ENCODE data around the gene GCSH. TPM values are rescaled to one million over a fixed set of nuclear protein-coding genes. Genes with fewer than 3 reads are reported as not detected.
"Not testable (repeated sequence)": the region's sequence is repeated elsewhere in the genome, so short reads cannot be mapped to it uniquely, and the experiment has no call there.

Gene GCSH
- total RNA-seq, 1 experiment from 2014 or later, result 117 TPM

DNA sequence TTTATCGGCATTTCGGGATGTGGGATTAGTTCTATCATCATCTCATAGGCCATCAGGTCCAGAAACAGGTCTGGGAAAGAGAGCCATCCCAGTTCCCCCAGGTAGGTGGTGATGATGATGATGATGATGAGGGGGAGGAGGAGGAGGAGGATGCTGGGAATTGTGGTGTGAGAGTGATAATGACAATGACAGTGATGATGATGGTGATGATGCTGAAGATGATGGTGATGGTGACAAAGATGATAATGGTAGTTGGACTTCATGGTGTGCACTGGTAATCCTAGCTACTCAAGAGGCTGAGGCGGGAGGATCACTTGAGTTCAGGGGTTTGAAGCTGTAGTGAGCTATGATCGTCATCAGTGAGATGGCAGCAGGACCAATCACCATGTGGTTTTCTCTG is 16.3 kb upstream of the GCSH start:
- no TSS peak for BruUV-seq (replicated peaks)

DNA sequence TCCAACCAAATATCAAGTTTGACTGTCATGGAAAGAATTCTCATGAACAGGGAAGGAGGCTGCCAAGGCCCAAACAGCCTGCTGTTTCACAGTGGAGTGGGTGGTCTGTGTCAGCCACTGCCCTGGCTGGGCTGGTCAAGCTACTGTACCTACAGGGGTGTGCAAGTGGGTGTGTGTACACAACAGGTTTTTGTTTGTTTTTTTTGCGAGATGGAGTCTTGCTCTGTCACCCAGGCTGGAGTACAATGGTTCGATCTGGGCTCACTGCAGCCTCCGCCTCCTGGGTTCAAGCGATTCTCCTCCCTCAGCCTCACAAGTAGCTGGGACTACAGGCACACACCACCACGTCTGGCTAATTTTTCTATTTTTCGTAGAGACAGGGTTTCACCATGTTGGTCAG is 13.1 kb upstream of the GCSH start:
- H3K4me3 ChIP-seq (replicated peaks in 1 of 2; ENCODE audit: low read depth in 1 of 2, low read length in 2 of 2); H3K4me2 ChIP-seq (ENCODE audit: low read length); BruUV-seq (replicated peaks); H3K27ac ChIP-seq (ENCODE audit: low read depth, low read length); H2AFZ ChIP-seq (ENCODE audit: low read depth, low read length, poor library complexity, severe bottlenecking); POLR2A ChIA-PET; ATAC-seq; H3K79me2 ChIP-seq (ENCODE audit: insufficient read depth, low read length); H3K36me3 ChIP-seq (ENCODE audit: control insufficient read depth in 1 of 2, insufficient read depth in 2 of 2, low read length in 2 of 2); H3K9me2 ChIP-seq (ENCODE audit: insufficient read depth); H3K9me3 ChIP-seq (ENCODE audit: control insufficient read depth in 1 of 2, insufficient read depth in 1 of 2, low read depth in 1 of 2, low read length in 2 of 2); RAD21 ChIA-PET (ENCODE audit: low non-redundant PET in 1 of 2, low total read pairs in 2 of 2, uncharacterized antibody in 2 of 2, unreplicated experiment in 2 of 2); H4K20me1 ChIP-seq (ENCODE audit: insufficient read depth); CTCF ChIA-PET; H3K4me1 ChIP-seq (ENCODE audit: control insufficient read depth in 1 of 2, insufficient read depth in 2 of 2, low read length in 2 of 2); intact Hi-C loops (cut with micrococcal nuclease); DNase-seq (ENCODE audit: low read depth, low spot score); H3K27me3 ChIP-seq (ENCODE audit: insufficient read depth, low read length); H3K9ac ChIP-seq (ENCODE audit: low read length): not testable (repeated sequence)

More for the DNA sequence above, 16.3 kb upstream of the GCSH start:
- RAD21 ChIA-PET (ENCODE audit: low non-redundant PET in 1 of 2, low total read pairs in 2 of 2, uncharacterized antibody in 2 of 2, unreplicated experiment in 2 of 2), result no interaction called here
- H4K20me1 ChIP-seq (ENCODE audit: insufficient read depth), result no peaks in the 10 kb centered on the region
- no peaks in the 10 kb centered on the region for H3K36me3 ChIP-seq (ENCODE audit: control insufficient read depth in 1 of 2, insufficient read depth in 2 of 2, low read length in 2 of 2)
- H3K4me1 ChIP-seq (ENCODE audit: control insufficient read depth in 1 of 2, insufficient read depth in 2 of 2, low read length in 2 of 2), result peaks cover 0 to 1% of the 10 kb centered on the region in 2 experiments; a peak in 1 of 4 replicates
- ATAC-seq (no peak), DNase-seq (ENCODE audit: low read depth, low spot score) (no peak)
- no peak overlapping the region for H3K9ac ChIP-seq (ENCODE audit: low read length)
- H3K79me2 ChIP-seq (ENCODE audit: insufficient read depth, low read length), result no peaks in the 10 kb centered on the region
- H3K27me3 ChIP-seq (ENCODE audit: insufficient read depth, low read length), result no peaks in the 10 kb centered on the region
- H3K4me3 ChIP-seq (replicated peaks in 1 of 2; ENCODE audit: low read depth in 1 of 2, low read length in 2 of 2), result no peak overlapping the region
- no peak overlapping the region for H2AFZ ChIP-seq (ENCODE audit: low read depth, low read length, poor library complexity, severe bottlenecking)
- H3K9me2 ChIP-seq (ENCODE audit: insufficient read depth), result no peaks in the 10 kb centered on the region
- H3K27ac ChIP-seq (ENCODE audit: low read depth, low read length), result no peak overlapping the region
- TF ChIP-seq, protein P1, sequence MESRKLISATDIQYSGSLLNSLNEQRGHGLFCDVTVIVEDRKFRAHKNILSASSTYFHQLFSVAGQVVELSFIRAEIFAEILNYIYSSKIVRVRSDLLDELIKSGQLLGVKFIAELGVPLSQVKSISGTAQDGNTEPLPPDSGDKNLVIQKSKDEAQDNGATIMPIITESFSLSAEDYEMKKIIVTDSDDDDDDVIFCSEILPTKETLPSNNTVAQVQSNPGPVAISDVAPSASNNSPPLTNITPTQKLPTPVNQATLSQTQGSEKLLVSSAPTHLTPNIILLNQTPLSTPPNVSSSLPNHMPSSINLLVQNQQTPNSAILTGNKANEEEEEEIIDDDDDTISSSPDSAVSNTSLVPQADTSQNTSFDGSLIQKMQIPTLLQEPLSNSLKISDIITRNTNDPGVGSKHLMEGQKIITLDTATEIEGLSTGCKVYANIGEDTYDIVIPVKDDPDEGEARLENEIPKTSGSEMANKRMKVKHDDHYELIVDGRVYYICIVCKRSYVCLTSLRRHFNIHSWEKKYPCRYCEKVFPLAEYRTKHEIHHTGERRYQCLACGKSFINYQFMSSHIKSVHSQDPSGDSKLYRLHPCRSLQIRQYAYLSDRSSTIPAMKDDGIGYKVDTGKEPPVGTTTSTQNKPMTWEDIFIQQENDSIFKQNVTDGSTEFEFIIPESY (IDR thresholded peaks at IDR 0.05; ENCODE audit: extremely low read depth, insufficient replicate concordance, low read length), result no peak
- no peak for TF ChIP-seq ZNF274 (IDR thresholded peaks at IDR 0.05; ENCODE audit: low read depth, low read length)
- TF ChIP-seq TCF7L2 (IDR thresholded peaks at IDR 0.05; ENCODE audit: borderline replicate concordance, extremely low read depth, insufficient read depth, insufficient read length), result no peak
- TF ChIP-seq YY1 (IDR thresholded peaks at IDR 0.05; ENCODE audit: extremely low read depth, insufficient replicate concordance, low read depth, low read length), result no peak
- TF ChIP-seq ELF1 (IDR thresholded peaks at IDR 0.05; ENCODE audit: borderline replicate concordance, low read depth), result no peak
- TF ChIP-seq CBX3 (IDR thresholded peaks at IDR 0.05; ENCODE audit: low read depth), result no peak
- TF ChIP-seq EZH2 (IDR thresholded peaks at IDR 0.05), result no peak
- TF ChIP-seq EGR1 (IDR thresholded peaks at IDR 0.05; ENCODE audit: low read depth), result no peak
- TF ChIP-seq, protein P2, sequence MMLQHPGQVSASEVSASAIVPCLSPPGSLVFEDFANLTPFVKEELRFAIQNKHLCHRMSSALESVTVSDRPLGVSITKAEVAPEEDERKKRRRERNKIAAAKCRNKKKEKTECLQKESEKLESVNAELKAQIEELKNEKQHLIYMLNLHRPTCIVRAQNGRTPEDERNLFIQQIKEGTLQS (IDR thresholded peaks at IDR 0.05), result no peak
- TF ChIP-seq POLR2A (IDR thresholded peaks at IDR 0.05; ENCODE audit: borderline replicate concordance, extremely low read depth, insufficient read depth, insufficient read length), result no peak
- TF ChIP-seq, protein P3, sequence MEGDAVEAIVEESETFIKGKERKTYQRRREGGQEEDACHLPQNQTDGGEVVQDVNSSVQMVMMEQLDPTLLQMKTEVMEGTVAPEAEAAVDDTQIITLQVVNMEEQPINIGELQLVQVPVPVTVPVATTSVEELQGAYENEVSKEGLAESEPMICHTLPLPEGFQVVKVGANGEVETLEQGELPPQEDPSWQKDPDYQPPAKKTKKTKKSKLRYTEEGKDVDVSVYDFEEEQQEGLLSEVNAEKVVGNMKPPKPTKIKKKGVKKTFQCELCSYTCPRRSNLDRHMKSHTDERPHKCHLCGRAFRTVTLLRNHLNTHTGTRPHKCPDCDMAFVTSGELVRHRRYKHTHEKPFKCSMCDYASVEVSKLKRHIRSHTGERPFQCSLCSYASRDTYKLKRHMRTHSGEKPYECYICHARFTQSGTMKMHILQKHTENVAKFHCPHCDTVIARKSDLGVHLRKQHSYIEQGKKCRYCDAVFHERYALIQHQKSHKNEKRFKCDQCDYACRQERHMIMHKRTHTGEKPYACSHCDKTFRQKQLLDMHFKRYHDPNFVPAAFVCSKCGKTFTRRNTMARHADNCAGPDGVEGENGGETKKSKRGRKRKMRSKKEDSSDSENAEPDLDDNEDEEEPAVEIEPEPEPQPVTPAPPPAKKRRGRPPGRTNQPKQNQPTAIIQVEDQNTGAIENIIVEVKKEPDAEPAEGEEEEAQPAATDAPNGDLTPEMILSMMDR (IDR thresholded peaks at IDR 0.05 in 2 of 3, conservative IDR thresholded peaks at IDR 0.05 in 1 of 3; ENCODE audit: borderline replicate concordance in 1 of 3, insufficient read depth in 1 of 3, low read depth in 2 of 3, low read length in 2 of 3), result no peak
- no peak for TF ChIP-seq ZFX (IDR thresholded peaks at IDR 0.05)
- TF ChIP-seq RAD21 (IDR thresholded peaks at IDR 0.05; ENCODE audit: low read depth), result no peak
- TF ChIP-seq POLR2AphosphoS5 (IDR thresholded peaks at IDR 0.05; ENCODE audit: low read depth, low read length), result no peak
- TF ChIP-seq, protein P4, sequence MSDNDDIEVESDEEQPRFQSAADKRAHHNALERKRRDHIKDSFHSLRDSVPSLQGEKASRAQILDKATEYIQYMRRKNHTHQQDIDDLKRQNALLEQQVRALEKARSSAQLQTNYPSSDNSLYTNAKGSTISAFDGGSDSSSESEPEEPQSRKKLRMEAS (IDR thresholded peaks at IDR 0.05), result no peak
- TF ChIP-seq JUND (IDR thresholded peaks at IDR 0.05), result no peak
- TF ChIP-seq SP1 (IDR thresholded peaks at IDR 0.05; ENCODE audit: low read depth), result no peak
- no peak for TF ChIP-seq SIN3A (IDR thresholded peaks at IDR 0.05; ENCODE audit: low read depth)
- intact Hi-C loops (cut with micrococcal nuclease), result no loop called here
- CTCF ChIA-PET, result no interaction called here
- H3K4me2 ChIP-seq (ENCODE audit: low read length), result no peak overlapping the region
- H3K9me3 ChIP-seq (ENCODE audit: control insufficient read depth in 1 of 2, insufficient read depth in 1 of 2, low read depth in 1 of 2, low read length in 2 of 2), result no peaks in the 10 kb centered on the region
- POLR2A ChIA-PET, result no interaction called here

All from HCT116 (cell line).